T-helper 1 cell treated with Interleukin-12 subunit alpha and Interleukin-12 subunit beta and Interleukin-4 antibody, amounts not matched to agents 30 μg/mL and 1 μg/mL, for 36 hours (primary cell): ENCODE results near the gene RASAL2.
"Not testable (repeated sequence)": the region's sequence is repeated elsewhere in the genome, so short reads cannot be mapped to it uniquely, and the experiment has no call there.

Source experiments
- H3K27ac Mint-ChIP-seq: one replicate; pipeline ENCODE4 v1.8.0; 2021; ENCODE audit warnings: mild to moderate bottlenecking, mixed read lengths
- H3K27me3 Mint-ChIP-seq: one replicate; pipeline ENCODE4 v1.8.0; 2021; ENCODE audit warnings: low read depth, mixed read lengths
- H3K36me3 Mint-ChIP-seq: one replicate; pipeline ENCODE4 v1.8.0; 2021; ENCODE audit warnings: low read depth, mixed read lengths
- H3K4me1 Mint-ChIP-seq: one replicate; pipeline ENCODE4 v1.8.0; 2021; ENCODE audit warnings: low read depth, mixed read lengths
- H3K4me3 Mint-ChIP-seq: one replicate; pipeline ENCODE4 v1.8.0; 2021; ENCODE audit warnings: mild to moderate bottlenecking, moderate library complexity, mixed read lengths
- H3K9me3 Mint-ChIP-seq: one replicate; pipeline ENCODE4 v1.8.0; 2021; ENCODE audit warnings: mixed read lengths

The RASAL2 gene

GRCh38 chr1:178120088-178120487 lies 26.2 kb downstream of the RASAL2 start:
- no peak overlapping the region for H3K27ac Mint-ChIP-seq
- H3K27me3 Mint-ChIP-seq, result no peaks in the 10 kb centered on the region
- H3K4me1 Mint-ChIP-seq, result no peaks in the 10 kb centered on the region
- H3K4me3 Mint-ChIP-seq, result no peak overlapping the region
- no peaks in the 10 kb centered on the region for H3K36me3 Mint-ChIP-seq
- H3K9me3 Mint-ChIP-seq, result no peaks in the 10 kb centered on the region

- H3K9me3 Mint-ChIP-seq, H3K4me3 Mint-ChIP-seq, H3K4me1 Mint-ChIP-seq, H3K36me3 Mint-ChIP-seq, H3K27me3 Mint-ChIP-seq, H3K27ac Mint-ChIP-seq: not testable (repeated sequence)
Measured at GRCh38 chr1:178120520-178121052, 26.7 kb downstream of the RASAL2 start.

DNA sequence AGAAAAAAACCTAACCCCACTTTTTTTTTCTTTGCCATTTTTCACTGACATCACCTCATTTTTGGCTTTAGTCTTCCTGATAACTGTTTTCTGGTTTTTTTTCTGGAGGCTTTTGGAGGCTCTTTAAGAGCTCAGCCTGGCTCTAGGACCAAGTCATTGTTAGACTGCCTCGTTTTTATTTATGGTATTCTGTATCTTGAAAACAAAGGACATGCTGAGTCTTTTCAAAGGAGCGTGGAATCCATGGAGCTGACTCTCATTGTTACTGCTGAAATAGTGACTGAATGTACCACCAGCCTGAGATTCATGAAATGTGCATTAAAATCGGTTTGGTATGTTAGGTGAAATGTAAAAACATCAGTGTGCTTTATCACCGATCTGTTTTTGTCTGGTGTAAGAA lies 28.0 kb downstream of the RASAL2 start:
- Mint-ChIP-seq H3K27ac (no peak overlapping the region), H3K4me3 (no peak overlapping the region), H3K9me3 (no peaks in the 10 kb centered on the region), H3K4me1 (no peaks in the 10 kb centered on the region), H3K36me3 (no peaks in the 10 kb centered on the region), H3K27me3 (no peaks in the 10 kb centered on the region)

- Mint-ChIP-seq H3K36me3 (no peaks in the 10 kb centered on the region), H3K9me3 (no peaks in the 10 kb centered on the region), H3K4me3 (no peak overlapping the region), H3K27me3 (no peaks in the 10 kb centered on the region), H3K27ac (no peak overlapping the region), H3K4me1 (no peaks in the 10 kb centered on the region)
Measured at GRCh38 chr1:178122283-178122682, 28.4 kb downstream of the RASAL2 start.

- no peak overlapping the region for H3K4me3 Mint-ChIP-seq
- no peaks in the 10 kb centered on the region for H3K4me1 Mint-ChIP-seq
- no peaks in the 10 kb centered on the region for H3K27me3 Mint-ChIP-seq
- no peak overlapping the region for H3K27ac Mint-ChIP-seq
- no peaks in the 10 kb centered on the region for H3K9me3 Mint-ChIP-seq
- H3K36me3 Mint-ChIP-seq, result no peaks in the 10 kb centered on the region
Measured at GRCh38 chr1:178124115-178124514, 30.2 kb downstream of the RASAL2 start.

- Mint-ChIP-seq H3K9me3 (no peaks in the 10 kb centered on the region), H3K4me1 (no peaks in the 10 kb centered on the region), H3K27ac (no peak overlapping the region), H3K36me3 (no peaks in the 10 kb centered on the region), H3K27me3 (no peaks in the 10 kb centered on the region), H3K4me3 (no peak overlapping the region)
Measured at GRCh38 chr1:178126261-178126660, 32.4 kb downstream of the RASAL2 start.

GRCh38 chr1:178126741-178127185 lies 32.9 kb downstream of the RASAL2 start:
- Mint-ChIP-seq H3K4me3 (no peak overlapping the region), H3K4me1 (no peaks in the 10 kb centered on the region), H3K27ac (no peak overlapping the region), H3K9me3 (no peaks in the 10 kb centered on the region), H3K36me3 (no peaks in the 10 kb centered on the region), H3K27me3 (no peaks in the 10 kb centered on the region)

DNA sequence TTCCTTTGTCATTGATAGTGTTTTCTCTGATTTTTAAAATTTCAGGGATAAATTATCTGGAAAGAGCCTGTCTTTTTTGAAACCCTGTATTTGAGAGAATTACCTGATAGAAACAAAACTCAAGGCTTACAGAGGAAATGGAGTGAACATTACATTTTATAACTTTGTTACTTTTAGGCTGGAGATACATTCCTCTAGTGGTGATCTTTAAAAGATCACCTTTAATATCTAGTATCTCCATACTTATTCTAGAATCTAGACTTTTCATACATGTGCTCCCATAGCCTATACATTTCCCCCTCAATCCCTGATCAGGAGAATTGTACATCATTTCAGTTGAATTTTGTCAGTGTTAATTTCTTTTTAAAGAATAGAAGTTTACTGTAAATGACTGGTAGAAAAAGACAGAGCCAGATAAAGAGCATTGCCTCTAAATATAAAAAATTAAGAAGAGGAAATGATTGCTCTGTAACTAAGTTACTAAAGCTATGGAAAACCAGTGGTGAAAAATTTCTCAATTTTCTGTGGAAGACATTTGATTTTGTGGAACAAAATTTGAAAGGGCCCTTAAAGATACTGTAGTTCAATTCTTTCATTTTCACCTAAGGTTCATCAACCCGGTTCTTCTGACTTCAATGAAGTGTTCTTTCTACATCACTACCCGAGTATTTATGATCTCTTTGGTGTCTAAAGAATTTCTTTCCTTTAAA lies 33.7 kb downstream of the RASAL2 start:
- Mint-ChIP-seq H3K36me3 (no peaks in the 10 kb centered on the region), H3K27me3 (no peaks in the 10 kb centered on the region), H3K4me3 (no peak overlapping the region), H3K27ac (no peak overlapping the region), H3K9me3 (no peaks in the 10 kb centered on the region), H3K4me1 (no peaks in the 10 kb centered on the region)

GRCh38 chr1:178133239-178133989 lies 39.5 kb downstream of the RASAL2 start:
- no peaks in the 10 kb centered on the region for H3K4me1 Mint-ChIP-seq
- no peak overlapping the region for H3K27ac Mint-ChIP-seq
- no peaks in the 10 kb centered on the region for H3K9me3 Mint-ChIP-seq
- no peaks in the 10 kb centered on the region for H3K27me3 Mint-ChIP-seq
- H3K4me3 Mint-ChIP-seq, result no peak overlapping the region
- no peaks in the 10 kb centered on the region for H3K36me3 Mint-ChIP-seq

GRCh38 chr1:178134061-178134460 lies 40.2 kb downstream of the RASAL2 start:
- no peaks in the 10 kb centered on the region for H3K36me3 Mint-ChIP-seq
- H3K27me3 Mint-ChIP-seq, result no peaks in the 10 kb centered on the region
- H3K4me1 Mint-ChIP-seq, result no peaks in the 10 kb centered on the region
- no peaks in the 10 kb centered on the region for H3K9me3 Mint-ChIP-seq
- H3K4me3 Mint-ChIP-seq, result no peak overlapping the region
- H3K27ac Mint-ChIP-seq, result no peak overlapping the region

DNA sequence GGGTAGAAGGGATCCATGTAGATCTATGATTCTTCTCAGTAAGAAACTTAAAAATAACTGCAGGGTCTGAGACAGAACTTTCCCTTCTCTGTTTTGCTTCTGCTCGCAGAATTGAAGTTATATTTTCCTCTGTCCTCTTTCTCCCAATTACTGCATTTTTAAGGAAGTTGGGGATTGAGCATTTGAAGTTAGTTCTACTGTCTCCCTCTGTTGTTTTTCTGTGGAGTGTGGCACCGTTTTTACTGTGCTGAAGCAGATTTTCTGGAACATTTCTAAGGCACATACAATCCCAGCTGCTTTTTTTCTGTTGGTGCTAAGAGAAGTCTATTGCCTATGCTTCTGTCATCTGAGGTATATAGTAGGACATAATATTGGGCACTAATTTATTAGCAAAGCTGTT lies 43.3 kb downstream of the RASAL2 start:
- H3K4me3 Mint-ChIP-seq, result no peak overlapping the region

DNA sequence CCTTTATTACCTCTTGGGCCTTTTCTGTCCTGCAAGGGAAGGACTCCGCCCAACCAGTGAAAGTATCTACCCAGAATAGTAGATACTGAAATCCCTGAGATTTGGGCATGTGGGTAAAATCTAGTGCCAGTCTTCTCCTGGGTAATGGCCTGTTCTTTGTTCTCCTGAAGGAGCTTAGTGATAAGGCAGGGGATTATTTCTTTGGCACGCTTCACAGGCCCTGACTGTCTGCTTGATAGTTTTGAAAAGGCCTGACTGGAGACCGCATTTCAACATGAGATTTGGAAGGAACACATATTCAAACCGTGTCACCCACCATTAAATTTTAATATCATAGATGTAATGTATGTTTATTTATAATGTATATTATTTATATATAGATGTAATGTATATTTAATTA lies 48.9 kb downstream of the RASAL2 start:
- H3K4me3 Mint-ChIP-seq, result no peak overlapping the region
- no peaks in the 10 kb centered on the region for H3K27me3 Mint-ChIP-seq
- no peak overlapping the region for H3K27ac Mint-ChIP-seq
- no peaks in the 10 kb centered on the region for H3K36me3 Mint-ChIP-seq
- peaks cover 2% of the 10 kb centered on the region for H3K9me3 Mint-ChIP-seq
- no peaks in the 10 kb centered on the region for H3K4me1 Mint-ChIP-seq

More for the DNA sequence above, 43.3 kb downstream of the RASAL2 start:
- Mint-ChIP-seq H3K27ac (no peak overlapping the region), H3K27me3 (no peaks in the 10 kb centered on the region), H3K4me1 (no peaks in the 10 kb centered on the region), H3K9me3 (peaks cover 1% of the 10 kb centered on the region), H3K36me3 (no peaks in the 10 kb centered on the region)

GRCh38 chr1:178143730-178144690 lies 50.1 kb downstream of the RASAL2 start:
- Mint-ChIP-seq H3K27me3 (no peaks in the 10 kb centered on the region), H3K27ac (no peak overlapping the region), H3K4me1 (no peaks in the 10 kb centered on the region), H3K4me3 (no peak overlapping the region), H3K36me3 (no peaks in the 10 kb centered on the region), H3K9me3 (peaks cover 2% of the 10 kb centered on the region)

DNA sequence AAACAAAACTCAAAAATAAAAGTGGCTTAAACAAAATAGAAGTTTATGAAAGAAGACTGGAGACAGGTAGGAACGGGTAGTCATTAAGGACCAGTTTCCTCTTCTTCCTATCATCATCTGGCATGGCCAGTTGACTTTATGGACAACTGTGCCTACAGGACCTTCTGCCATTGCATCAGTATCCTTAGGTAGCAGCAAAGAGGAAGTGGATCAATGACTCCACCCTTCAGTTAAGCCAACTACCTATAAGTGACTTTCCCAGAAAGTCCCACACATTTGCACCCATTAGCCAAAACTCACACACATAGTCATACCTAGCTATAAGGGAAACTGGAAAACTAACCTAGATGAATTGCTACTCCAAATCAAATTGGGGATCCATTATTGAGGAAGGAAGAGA lies 51.7 kb downstream of the RASAL2 start:
- H3K27me3 Mint-ChIP-seq, result no peaks in the 10 kb centered on the region
- no peak overlapping the region for H3K4me3 Mint-ChIP-seq
- H3K36me3 Mint-ChIP-seq, result no peaks in the 10 kb centered on the region
- peaks cover 2% of the 10 kb centered on the region for H3K9me3 Mint-ChIP-seq
- H3K27ac Mint-ChIP-seq, result no peak overlapping the region
- H3K4me1 Mint-ChIP-seq, result no peaks in the 10 kb centered on the region
